ENCODE results near the gene CASP8AP2. TPM values are rescaled to one million over a fixed set of nuclear protein-coding genes. Genes with fewer than 3 reads are reported as not detected.
"Not testable (repeated sequence)": the region's sequence is repeated elsewhere in the genome, so short reads cannot be mapped to it uniquely, and the experiment has no call there.

Gene CASP8AP2
- 17.4 and 21.1 TPM in 2 replicates for total RNA-seq

DNA sequence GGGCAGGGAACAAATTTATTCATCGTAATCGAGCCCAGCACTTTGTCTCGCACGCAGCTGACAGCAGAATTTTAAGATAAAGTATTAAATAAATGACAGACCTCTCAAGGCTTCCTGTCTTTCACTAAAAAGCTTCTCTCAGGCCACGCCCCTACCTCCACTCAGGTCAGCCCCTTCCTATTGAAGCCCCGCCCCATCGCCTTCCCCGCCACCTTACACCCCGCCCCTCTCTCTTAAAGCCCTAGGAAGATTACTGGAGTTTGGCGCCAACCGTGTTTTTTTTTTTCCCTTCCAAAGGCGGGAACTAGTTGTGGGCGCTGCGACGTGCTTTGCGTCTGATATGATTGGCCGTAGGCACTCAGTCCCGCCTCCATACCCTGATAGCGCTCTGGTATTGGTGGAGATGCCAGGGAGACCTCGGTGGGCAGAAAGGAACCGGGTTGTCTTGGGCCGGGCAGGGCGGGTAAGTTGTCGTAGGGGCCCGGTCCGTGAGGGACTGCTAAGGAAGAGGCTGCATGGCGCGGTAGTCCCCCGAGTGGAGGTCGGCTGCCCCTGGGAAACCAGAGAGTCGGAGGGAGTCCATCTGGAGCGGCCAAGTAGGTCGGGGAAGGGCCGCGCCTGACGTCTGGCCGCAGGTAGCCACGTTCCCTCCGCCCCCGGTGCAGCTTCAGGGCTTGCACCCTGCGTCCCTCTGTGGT, at the start of gene CASP8AP2:
CASP8AP2 (plus strand) TSS at position 409 of the 698 bp plus-strand sequence.
- peak; percentile 99 for DNase-seq

DNA sequence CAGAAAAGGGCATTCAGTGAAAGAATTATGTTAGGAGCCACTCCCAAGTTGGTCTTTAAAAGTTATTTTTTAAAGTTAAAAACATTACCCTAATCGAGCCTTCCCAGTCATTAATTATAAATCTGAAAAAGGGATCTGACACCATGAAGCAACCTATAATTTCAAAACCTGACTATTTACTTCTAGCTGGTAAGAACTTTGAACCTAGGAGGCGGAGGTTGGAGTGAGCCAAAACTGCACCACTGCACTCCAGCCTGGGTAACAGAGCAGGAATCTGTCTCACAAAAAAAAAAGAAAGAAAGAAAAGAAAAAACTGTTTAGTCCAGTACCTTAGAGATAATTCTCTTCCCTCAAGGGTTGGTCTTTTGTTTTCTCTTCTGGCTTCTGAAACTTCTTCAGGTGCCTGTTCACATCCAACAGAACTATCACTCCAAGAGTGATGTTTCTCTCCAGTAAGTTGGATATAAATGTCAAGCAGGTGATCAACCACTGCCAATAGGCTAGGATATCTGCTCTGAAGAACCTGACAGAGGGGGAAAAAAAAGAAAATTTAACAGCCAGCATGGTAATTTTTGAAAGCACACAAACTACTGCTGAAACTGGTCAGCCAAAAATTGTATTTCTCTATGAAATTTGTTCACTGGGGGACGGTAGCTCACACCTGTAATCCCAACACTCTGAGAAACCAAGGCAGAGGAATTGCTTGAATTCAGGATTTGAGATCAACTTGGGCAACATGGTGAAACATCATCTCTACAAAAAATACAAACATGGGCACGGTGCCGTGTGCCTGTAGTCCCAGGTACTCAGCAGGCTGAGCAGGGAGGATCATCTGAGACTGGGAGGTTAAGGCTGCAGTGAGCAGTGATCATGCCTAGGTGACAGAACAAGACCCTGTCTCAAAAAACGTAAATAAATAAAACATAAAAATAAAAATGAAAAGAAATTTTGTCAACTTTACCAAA, 48.3 kb upstream of the CASP8AP2 start:
- no peak for DNase-seq

DNA sequence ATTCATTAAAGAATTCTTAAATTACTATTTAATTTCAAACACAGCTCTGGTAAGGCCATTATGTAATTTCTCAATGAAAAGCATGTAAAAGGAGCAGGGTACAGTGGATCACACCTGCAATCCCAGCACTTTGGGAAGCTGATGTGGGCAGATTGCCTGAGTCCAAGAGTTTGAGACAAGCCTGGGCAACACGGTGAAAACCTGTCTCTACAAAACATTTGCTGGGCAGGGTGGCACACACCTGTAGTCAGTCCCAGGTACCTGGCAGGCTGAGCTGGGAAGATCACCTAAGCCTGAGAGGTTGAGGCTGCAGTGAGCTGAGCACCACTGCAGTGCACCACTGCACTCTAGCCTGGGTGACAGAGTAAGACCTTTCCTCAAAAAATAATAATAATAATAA, 47.5 kb upstream of the CASP8AP2 start:
- DNase-seq, result no peak

DNA sequence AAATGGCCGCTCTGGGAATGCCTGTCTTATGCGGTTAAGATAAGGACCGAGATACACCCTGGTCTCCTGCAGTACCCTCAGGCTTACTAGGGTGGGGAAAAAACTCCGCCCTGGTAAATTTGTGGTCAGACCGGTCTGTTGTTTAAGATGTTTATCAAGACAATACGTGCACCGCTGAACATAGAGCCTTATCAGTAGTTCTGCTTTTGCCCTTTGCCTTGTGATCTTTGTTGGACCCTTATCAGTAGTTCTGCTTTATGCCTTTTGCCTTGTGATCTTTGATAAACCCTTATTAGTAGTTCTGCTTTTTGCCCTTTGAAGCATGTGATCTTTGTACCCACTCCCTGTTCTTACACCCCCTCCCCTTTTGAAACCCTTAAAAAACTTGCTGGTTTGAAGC, 46.4 kb upstream of the CASP8AP2 start:
- not testable (repeated sequence) for DNase-seq

DNA sequence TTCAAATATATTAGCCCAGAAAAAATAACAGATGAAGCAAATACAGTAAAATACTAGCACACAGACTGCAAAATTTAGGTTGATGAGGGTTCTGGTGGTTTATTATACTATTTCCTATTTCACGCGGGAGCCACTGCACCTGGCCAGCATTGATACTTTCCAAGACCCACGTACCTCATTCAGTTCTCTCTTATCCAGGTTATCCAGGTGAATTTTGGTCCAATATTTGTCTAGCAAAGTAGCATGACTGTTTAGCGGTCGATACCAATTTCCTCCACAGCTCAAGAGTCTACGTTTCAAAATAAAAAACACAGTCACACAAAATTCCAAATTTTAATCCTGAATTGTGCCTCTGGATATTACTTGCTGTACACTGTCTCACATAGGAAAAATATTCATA, 44.8 kb upstream of the CASP8AP2 start:
- no peak for DNase-seq

DNA sequence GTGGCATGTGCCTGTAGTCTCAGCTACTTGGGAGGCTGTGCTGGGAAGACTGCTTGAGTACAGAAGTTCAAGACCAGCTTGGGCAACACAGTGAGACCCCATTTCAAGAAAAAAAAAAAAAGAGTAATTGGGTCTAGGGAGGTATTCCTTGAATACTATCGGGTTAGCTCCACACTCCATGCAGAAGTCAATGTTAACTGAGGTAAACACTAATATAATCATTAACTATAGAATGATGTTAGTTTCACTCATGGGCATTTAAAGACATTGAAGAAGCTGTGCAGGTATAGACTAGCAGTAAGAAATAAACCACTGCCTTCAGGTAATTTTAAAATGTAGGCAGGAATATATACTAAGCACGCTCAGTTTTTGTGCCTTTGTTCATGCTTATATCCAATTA, 42.7 kb upstream of the CASP8AP2 start:
- DNase-seq, result no peak

DNA sequence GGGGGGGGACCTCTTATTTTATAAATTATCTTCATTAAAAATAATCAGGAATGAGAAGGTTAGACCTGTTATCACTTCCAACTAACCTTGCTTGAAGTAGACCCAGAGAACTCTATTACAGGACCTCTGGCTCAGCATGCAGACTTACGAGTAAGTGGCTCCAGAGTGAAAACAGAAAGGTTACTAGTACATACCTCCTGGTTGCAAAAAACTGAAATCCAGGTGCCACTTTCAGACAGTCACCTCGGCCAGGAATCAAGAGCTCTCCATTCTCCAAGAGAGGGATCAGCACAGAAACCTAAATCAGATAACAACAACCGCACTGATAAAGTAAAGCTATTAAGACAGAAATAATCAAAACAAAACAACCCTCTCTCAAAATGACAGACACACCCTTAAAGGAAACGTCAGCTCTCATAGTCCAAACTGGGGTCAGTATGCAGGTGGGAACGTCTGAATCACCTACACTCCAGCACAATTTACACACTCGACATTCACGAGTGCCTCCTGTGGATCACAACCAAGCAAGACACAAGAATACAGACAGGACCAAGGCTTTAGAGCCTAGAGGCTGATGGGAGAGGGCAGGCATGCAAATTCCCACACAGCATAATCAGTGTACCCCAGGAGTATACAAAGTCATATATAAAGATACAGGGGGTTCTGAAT, 41.9 kb upstream of the CASP8AP2 start:
- DNase-seq, result no peak

DNA sequence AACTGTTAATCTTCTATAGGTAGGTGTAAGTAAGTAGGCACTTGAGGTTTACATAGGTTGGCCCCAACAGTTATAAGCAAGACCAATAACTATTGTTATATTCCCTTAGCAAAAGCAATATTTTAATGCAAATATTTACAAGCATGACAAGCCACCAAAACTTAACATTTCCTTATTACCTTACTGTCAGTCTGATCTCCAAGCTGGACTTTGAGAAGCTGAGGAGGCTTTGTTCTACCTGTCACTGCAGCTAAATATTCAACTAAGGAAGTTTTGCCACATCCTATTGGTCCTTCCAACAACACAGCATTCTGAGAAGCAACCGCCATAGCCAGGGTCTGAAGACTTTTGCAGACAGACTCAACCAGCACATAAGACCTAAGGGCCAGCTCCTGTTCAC, 39.7 kb upstream of the CASP8AP2 start:
- no peak for DNase-seq

DNA sequence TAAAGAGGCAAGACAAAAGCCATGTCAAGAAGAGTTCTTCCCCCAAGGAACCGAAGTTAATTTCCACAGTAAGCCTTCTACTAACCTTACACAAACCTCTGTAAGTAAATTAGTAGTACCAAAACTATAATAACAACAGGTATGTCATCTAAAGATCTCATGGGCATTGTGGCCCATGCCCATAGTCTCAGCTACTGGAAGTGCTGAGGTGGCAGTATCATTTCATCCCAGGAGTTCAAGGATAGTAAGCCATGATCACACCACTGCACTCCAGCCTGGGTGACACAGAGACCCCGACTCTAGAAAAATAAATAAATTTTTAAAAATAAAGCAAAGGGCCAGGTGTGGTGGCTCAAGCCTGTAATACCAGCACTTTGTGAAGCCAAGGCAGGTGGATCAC, 39.3 kb upstream of the CASP8AP2 start:
- no peak for DNase-seq

DNA sequence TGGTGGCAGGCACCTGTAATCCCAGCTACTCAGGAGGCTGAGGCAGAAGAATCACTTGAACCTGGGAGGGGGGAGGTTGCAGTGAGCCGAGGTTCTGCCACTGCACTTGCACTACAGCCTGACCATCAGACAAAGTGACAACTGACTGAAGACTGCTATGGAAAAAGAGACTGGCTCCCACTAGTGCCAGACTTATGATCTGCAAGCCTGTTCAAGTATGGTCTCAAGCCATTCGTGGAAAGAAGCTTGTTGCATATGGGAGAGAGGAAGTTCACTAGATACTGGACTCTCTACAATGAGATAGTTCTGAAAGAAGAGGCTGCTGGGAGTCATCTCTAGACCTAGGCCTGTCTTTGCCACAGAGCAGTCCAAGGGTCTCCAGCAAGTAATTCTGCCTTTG, 36.8 kb upstream of the CASP8AP2 start:
- peak; percentile 68 for DNase-seq

DNA sequence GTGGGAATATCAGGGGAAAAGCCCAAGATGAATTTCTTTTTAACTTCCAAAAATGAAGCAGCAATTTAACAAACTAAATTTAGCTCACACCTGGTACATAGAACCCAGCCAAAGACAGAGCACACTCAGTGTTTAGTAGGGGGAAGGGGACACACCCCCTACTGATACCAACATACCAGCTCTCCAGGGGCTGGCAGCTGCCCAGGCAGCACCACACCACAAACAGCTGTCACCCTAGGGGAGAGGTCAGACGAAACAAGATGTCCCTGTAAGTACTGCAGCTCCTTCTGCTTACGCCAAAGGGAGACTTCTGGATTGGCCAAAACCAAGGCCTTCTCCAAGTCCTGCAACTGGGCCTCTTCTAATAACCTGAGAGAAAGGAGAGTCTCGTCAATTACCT, 36.1 kb upstream of the CASP8AP2 start:
- no peak for DNase-seq

DNA sequence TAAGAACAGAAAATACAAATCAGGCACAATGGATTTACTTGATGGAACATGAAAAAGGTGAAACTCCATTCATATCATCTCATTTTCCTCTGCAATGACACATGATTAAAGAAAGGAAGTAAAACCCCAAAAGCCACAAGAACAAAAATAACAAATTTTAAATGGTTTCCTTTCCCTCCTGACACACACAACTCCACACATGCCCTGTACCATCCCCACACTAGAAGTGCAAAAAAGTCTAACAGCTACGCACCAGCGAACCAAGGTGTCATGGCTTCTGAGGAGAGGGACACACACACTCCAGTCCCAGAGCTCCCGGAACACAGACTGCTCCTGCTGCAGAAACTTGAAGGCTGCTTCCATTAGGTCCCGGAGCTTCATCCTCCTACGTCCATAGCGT, 35.4 kb upstream of the CASP8AP2 start:
- no peak for DNase-seq

DNA sequence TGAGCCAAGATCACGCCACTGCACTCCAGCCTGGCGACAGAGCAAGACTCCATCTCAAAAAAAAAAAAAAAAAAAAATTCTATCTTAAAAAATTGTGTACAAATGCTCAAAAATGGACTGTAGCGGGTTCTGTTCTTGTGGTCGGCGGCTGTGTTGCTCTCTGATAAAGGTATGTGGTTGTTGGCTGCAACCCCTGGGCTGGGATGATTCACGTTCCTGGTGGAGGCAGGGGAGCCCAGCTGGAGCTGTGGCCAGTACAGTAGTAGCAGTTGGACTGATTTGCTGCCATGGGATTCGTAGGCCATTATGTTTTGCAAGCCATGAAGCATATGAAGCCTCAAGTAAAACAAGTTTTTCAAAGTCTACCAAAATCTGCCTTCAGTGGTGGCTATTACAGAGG, 32.4 kb upstream of the CASP8AP2 start:
- DNase-seq, result no peak

DNA sequence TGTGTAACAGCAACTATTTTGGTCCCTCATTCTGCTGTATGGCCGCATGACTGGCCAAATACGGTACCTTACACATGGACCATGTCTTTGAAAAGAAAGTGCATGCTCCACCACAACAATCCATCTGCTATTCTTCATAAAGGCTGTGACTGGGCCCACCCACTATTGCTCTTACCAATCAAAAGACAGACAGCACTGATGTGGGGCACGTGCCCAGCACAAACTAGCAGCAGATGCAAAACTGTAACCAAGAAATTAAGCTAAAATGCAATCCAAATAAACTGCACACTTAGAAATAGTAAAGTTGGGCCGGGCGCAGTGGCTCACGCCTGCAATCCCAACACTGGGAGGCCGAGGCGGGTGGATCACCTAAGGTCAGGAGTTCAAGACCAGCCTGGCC, 30.6 kb upstream of the CASP8AP2 start:
- DNase-seq, result no peak

DNA sequence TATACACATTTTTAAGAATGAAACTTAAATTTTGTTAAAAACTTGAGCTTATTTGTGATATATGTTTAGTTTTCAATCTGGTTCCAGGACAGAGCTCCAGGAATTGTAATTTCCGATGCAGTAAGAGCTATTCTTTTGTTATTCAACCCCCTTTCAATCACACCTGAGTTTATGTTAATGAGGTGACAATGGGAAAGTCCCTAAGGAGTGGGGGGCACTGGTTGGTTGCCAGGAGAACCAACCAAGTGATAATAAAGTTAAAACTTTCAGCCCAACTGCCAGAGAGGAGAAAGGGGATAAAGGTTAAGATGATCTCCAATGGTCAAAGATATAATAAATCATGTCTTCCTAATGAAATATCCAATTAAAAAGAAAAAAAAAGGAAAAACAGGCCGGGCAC, 29.9 kb upstream of the CASP8AP2 start:
- no peak for DNase-seq

DNA sequence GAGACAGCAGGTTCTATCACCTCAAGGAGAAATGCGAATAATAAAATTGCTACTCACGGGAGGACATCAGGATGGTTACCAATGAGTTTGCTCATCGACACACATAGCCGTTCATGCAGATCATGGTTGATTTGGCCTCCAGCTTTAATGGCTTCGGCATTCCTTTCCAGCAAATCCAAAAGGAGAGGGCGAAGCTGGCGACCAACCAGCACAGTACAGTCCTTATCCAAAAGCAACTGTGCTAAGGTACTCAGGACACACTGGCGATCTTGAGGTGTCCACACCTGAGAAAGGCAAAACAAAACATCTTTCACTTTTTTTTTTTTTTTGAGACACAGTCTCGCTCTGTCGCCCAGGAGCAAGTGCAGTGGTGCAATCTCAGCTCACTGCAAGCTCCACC, 26.4 kb upstream of the CASP8AP2 start:
- no peak for DNase-seq

DNA sequence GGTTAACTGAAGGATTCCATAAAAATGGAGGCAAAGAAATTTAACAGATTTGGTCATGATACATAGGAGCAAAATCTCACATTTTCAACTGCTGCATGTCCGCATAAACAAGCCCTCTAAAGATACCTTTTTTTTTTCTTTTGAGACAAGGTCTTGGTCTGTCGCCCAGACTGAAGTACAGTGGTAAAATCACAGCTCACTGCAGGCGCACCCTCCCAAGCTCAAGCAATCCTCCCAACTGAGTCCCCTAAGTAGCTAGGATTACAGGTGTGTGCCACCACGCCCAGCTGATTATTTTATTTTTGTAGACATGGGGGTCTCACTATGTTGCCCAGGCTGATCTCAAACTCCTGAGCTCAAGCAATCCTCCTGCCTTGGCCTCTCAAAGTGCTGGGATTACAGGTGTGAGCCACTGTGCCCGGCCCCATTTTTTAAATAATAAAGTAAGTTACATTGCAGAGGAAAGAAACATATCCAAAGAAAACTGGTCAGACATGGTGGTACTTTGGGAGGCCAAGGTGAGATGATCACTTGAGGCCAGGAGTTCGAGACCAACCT, 23.8 kb upstream of the CASP8AP2 start:
- DNase-seq, result no peak

DNA sequence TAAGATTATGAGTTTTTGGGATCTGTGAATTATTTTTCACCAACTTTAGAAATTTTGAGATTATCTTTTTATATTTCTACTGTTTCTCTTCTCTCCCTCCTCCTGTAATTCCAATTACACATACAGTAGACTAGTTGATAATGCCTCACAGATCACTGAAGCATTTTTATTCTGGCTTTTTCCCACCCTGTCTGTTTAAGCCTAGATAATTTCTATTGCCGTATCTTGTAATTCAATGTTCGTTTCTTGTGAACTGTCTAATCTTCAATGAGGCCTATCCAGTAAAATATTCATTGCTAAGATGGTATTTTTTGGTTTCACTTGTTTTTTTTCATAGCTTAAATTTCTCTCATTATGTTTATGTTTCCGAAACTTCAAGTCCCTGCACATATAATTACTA, 22.1 kb upstream of the CASP8AP2 start:
- DNase-seq, result no peak

DNA sequence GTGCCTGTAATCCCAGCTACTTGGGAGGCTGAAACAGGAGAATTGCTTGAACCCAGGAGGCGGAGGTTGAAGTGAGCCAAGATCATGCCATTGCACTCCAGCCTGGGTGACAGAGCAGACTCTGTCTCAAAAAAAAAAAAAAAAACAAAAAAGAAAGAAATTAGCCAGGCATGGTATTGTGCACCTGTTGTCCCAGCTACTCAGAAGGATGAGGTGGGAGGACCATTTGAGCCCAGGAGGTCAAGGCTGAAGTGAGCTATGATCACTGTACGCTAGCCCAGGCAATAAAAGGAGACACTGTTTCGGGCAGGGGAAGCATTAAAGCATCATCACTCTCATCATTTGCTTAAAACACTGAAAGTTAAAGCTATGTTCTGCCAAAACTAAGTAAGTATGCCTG, 16.3 kb upstream of the CASP8AP2 start:
- DNase-seq, result not testable (repeated sequence)

DNA sequence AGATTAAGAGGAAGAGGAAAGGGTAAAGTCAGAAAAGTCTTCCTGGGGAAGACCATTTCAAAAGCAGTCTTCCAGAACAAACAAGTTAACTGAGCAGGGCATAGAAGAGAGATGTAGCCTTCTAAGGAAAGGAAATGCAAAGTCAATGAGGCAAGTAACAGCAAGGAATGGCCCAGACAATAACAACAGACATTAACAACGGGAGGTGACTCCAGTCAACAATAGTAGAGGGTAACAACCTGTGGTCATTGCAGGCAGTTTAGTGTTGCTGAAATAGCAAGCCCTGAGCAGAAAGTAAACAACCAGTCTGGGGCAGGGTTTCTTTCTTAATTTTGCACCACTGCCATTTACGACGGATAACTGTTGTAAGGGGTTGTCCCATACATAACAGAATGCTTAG, 12.2 kb upstream of the CASP8AP2 start:
- DNase-seq, result peak; percentile 44

DNA sequence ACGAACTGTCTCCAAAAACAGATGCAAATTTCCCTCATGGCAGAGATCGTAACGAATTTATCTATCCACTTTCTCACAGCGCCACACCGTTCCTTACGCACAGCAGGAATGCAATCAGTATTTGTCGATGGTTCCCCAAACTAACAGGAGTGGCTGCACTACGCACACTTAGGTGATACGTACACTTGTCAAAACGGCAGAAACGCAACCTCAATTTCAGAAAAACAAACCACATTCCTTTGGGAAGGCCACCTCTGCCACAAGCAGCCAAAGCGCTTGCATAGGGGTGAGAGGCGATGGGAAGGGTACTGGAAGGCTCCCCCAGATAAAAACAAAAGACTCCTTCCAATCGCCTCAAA, 10.7 kb upstream of the CASP8AP2 start:
- peak; percentile 54 for DNase-seq

DNA sequence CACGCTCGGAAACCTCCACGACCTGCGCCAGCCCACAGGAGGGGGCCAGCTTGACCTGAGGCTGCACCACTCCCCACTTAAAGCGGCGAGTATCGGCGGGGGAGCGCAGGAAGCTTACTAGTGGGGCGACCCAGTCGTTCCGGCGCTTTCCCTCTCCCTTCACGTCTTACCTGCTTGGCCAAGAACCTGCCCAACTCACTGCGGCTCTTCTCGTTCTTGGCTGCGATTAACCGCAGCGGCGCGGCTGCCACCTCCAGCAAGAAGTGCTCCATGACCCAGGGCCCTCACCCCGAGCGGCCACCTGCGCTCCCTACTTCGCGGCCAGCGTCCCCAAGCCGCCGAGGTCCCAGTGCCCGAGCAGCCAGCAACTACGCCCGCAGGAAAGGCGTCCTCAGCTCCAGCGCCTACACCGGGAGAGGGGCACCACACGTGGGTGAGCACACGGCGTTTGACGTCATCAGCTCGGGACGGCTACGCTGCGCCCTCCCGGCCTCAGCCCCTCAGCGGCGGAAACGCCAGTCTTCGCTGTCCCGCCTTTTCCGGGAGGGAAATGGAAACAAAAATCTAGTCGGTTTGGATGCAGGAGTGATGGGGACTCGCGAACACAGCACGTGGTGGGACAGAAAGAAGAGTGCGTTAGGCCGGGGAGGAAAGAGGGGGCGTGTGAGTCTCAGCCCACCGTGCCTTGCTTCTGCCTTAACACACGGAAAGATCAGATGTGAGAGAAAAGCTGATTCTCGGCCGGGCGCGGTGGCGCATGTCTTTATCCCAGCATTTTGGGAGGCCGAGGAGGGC, 10.1 kb upstream of the CASP8AP2 start, which contains the start of gene MDN1:
MDN1 (minus strand) TSS at position 459 of the 795 bp plus-strand sequence; CDS start at position 272, 187 bp downstream.
- peak; percentile 98 for DNase-seq

Data from dermis blood vessel endothelial cell (primary cell).